Measurements from ENCODE around the gene KLF11. TPM values are rescaled to one million over a fixed set of nuclear protein-coding genes. Genes with fewer than 3 reads are reported as not detected.
A peak's percentile ranks its signal among the peaks of the same experiment; 100 is the strongest.
"Not testable (repeated sequence)": the region's sequence is repeated elsewhere in the genome, so short reads cannot be mapped to it uniquely, and the experiment has no call there.

KLF11 gene
- total RNA-seq, 2 donors from 2014 or later: 25.7 to 32.6 TPM

- Histone ChIP-seq H3K36me3 (replicated peaks in 1 of 2; ENCODE audit: insufficient read depth in 1 of 2, low read depth in 2 of 2) (no peaks in the 10 kb centered on the region), H3K9me3 (no peaks in the 10 kb centered on the region), H3K4me1 (peaks cover 34% of the 10 kb centered on the region), H3K27ac (no peak overlapping the region), H3K4me3 (no peak overlapping the region), H3K27me3 (no peaks in the 10 kb centered on the region)
- 90 to 91% methylated on average over 29 of the region's 29 CpGs for WGBS, 2 donors
- DNase-seq: peak in 1 of 4 donors; percentile 14
- ATAC-seq: no peak
- intact Hi-C loops (cut with DNase I): no loop called here
- TF ChIP-seq CTCF (IDR thresholded peaks at IDR 0.05) (no peak), POLR2A (IDR thresholded peaks at IDR 0.05) (no peak)
Observed at GRCh38 chr2:10012963-10013461, 30.3 kb upstream of the KLF11 start.

- H3K36me3 ChIP-seq (replicated peaks in 1 of 2; ENCODE audit: insufficient read depth in 1 of 2, low read depth in 2 of 2); H3K27me3 ChIP-seq; intact Hi-C loops (cut with DNase I); ATAC-seq; H3K9me3 ChIP-seq; H3K4me3 ChIP-seq; H3K27ac ChIP-seq: not testable (repeated sequence)
- H3K4me1 ChIP-seq: peaks cover 30% of the 10 kb centered on the region
- WGBS, 2 donors: 91 to 95% methylated on average over 43 of the region's 43 CpGs
- DNase-seq: peak in 1 of 4 donors; percentile 10
Observed at GRCh38 chr2:10013651-10014417, 29.5 kb upstream of the KLF11 start.

GRCh38 chr2:10014418-10015190, 28.7 kb upstream of the KLF11 start:
- ATAC-seq: no peak
- peaks cover 30% of the 10 kb centered on the region for H3K4me1 ChIP-seq
- no peak overlapping the region for H3K4me3 ChIP-seq
- no peak overlapping the region for H3K27ac ChIP-seq
- TF ChIP-seq CTCF (IDR thresholded peaks at IDR 0.05) (no peak), POLR2A (IDR thresholded peaks at IDR 0.05) (no peak)
- no peaks in the 10 kb centered on the region for H3K36me3 ChIP-seq (replicated peaks in 1 of 2; ENCODE audit: insufficient read depth in 1 of 2, low read depth in 2 of 2)
- no peaks in the 10 kb centered on the region for H3K27me3 ChIP-seq
- WGBS, 2 donors: 92 to 94% methylated on average over 42 of the region's 42 CpGs
- intact Hi-C loops (cut with DNase I): no loop called here
- no peak for DNase-seq
- H3K9me3 ChIP-seq: no peaks in the 10 kb centered on the region

- DNase-seq; intact Hi-C loops (cut with DNase I); H3K36me3 ChIP-seq (replicated peaks in 1 of 2; ENCODE audit: insufficient read depth in 1 of 2, low read depth in 2 of 2); H3K27me3 ChIP-seq; H3K4me3 ChIP-seq; H3K27ac ChIP-seq; ATAC-seq; H3K9me3 ChIP-seq: not testable (repeated sequence)
- WGBS, 2 donors: 93% methylated on average over 40 to 44 of the region's 44 CpGs
- peaks cover 22% of the 10 kb centered on the region for H3K4me1 ChIP-seq
Observed at GRCh38 chr2:10015376-10015989, 27.9 kb upstream of the KLF11 start.

- H3K36me3 ChIP-seq (replicated peaks in 1 of 2; ENCODE audit: insufficient read depth in 1 of 2, low read depth in 2 of 2): no peaks in the 10 kb centered on the region
- H3K4me3 ChIP-seq: no peak overlapping the region
- ATAC-seq (peak; percentile 16), DNase-seq (no peak)
- no peak for TF ChIP-seq POLR2A (IDR thresholded peaks at IDR 0.05)
- TF ChIP-seq CTCF (IDR thresholded peaks at IDR 0.05): no peak
- intact Hi-C loops (cut with DNase I): no loop called here
- H3K27me3 ChIP-seq: no peaks in the 10 kb centered on the region
- 94% methylated on average over 33 to 35 of the region's 35 CpGs for WGBS, 2 donors
- peaks cover 15% of the 10 kb centered on the region for H3K4me1 ChIP-seq
- H3K27ac ChIP-seq: no peak overlapping the region
- no peaks in the 10 kb centered on the region for H3K9me3 ChIP-seq
Observed at GRCh38 chr2:10016001-10016801, 27.1 kb upstream of the KLF11 start.

Measured in body of pancreas (tissue), 4 donors.